Right atrium auricular region (tissue), 2 donors: Measurements from ENCODE around the gene DOCK3. TPM values are rescaled to one million over a fixed set of nuclear protein-coding genes. Genes with fewer than 3 reads are reported as not detected.
"Not testable (repeated sequence)": the region's sequence is repeated elsewhere in the genome, so short reads cannot be mapped to it uniquely, and the experiment has no call there.

Experiments used
- DNase-seq: peaks from one replicate; pipeline ENCODE4 v3.0.0-alpha.2; 2019; ENCODE audit warnings: low spot score
- H3K27ac ChIP-seq, 2 donors: fragments of 200-600 bp; sonication (generic); 1 replicate in 1 of 2; 2 replicates in 1 of 2; pipeline ENCODE4 v1.5.1; 2016 to 2019
- H3K27me3 ChIP-seq, 2 donors: fragments of 200-600 bp; sonication (generic); one replicate each; pipeline versions ENCODE4 v1.5.1 to v1.6.0; 2017 to 2019
- H3K36me3 ChIP-seq: fragments of 200-600 bp; sonication (generic); one replicate; pipeline ENCODE4 v1.5.1; 2016
- H3K4me1 ChIP-seq, 2 donors: fragments of 200-600 bp; sonication (generic); one replicate each; pipeline versions ENCODE4 v1.5.1 to v1.6.0; 2017 to 2019
- H3K4me3 ChIP-seq, 2 donors: fragments of 200-600 bp; sonication (generic); 1 replicate in 1 of 2; 2 replicates in 1 of 2; pipeline ENCODE4 v1.5.1; 2017 to 2019; ENCODE audit warnings: mild to moderate bottlenecking in 1 of 2, moderate library complexity in 1 of 2
- H3K9me3 ChIP-seq, 2 donors: fragments of 200-600 bp; sonication (generic); one replicate each; pipeline ENCODE4 v1.5.1; 2019
- total RNA-seq, 2 donors: library from RNA; depleted of rRNA; stranded (reverse); fragments of >200 nt; gene quantifications; one replicate each; pipeline ENCODE4 v1.1.0, GENCODE V29; 2016
- TF ChIP-seq, protein P1 (sequence below), 2 donors: fragments of 200-600 bp; sonication (generic); IDR thresholded peaks; one replicate each; pipeline ENCODE4 v1.5.1; 2019; ENCODE audit warnings: antibody characterized with exemption in 2 of 2

DOCK3 gene
- total RNA-seq, 2 donors from 2014 or later: 2.7 to 4.6 TPM

DNA sequence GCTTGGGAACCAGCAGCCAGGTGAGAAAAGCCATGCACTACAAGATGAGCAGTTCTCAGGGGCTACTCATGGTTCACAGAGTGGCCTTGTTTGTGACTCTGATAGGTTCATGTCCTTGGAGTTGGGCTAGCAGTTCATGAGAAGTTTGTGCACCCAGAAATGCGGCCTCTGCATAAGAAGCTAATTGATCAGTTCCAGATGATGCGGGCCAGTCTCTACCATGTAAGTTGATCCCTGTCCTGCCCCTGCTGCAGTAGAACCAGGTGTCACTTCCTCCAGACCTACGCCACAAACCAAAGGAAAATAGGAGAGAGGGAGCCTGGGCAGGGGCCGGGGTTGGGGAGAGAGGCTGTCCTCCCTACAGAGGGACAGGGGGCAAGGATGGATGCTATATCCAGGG lies 683.1 kb downstream of the DOCK3 start:
- H3K36me3 ChIP-seq: no peaks in the 10 kb centered on the region

DNA sequence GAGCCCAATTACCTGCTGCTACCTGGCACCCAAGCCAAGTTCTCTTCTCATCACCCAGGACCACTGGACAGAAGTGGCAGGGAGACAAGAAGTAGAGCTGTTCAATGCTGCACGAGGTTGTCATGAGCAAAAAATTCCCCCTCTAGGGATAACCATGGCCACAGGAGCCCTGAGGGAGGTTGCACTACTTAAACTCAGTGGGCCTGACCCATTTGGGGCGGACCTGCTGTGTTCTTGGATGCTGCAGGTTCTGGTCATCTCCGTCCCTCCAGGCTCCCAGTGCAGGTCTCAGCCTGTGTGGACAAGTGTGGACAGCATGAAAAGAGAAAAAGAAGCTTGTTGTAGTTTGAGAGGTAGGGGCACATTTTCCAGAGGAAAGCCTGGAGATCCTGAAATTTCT lies 684.3 kb downstream of the DOCK3 start:
- DNase-seq: no peak

More for the DNA sequence above, 683.1 kb downstream of the DOCK3 start:
- DNase-seq: no peak
- no peak overlapping the region for H3K27ac ChIP-seq
- no peak overlapping the region for H3K4me3 ChIP-seq
- no peaks in the 10 kb centered on the region for H3K9me3 ChIP-seq
- TF ChIP-seq, protein P1, sequence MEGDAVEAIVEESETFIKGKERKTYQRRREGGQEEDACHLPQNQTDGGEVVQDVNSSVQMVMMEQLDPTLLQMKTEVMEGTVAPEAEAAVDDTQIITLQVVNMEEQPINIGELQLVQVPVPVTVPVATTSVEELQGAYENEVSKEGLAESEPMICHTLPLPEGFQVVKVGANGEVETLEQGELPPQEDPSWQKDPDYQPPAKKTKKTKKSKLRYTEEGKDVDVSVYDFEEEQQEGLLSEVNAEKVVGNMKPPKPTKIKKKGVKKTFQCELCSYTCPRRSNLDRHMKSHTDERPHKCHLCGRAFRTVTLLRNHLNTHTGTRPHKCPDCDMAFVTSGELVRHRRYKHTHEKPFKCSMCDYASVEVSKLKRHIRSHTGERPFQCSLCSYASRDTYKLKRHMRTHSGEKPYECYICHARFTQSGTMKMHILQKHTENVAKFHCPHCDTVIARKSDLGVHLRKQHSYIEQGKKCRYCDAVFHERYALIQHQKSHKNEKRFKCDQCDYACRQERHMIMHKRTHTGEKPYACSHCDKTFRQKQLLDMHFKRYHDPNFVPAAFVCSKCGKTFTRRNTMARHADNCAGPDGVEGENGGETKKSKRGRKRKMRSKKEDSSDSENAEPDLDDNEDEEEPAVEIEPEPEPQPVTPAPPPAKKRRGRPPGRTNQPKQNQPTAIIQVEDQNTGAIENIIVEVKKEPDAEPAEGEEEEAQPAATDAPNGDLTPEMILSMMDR (IDR thresholded peaks at IDR 0.05): no peak
- no peaks in the 10 kb centered on the region for H3K4me1 ChIP-seq
- H3K27me3 ChIP-seq: no peaks in the 10 kb centered on the region

DNA sequence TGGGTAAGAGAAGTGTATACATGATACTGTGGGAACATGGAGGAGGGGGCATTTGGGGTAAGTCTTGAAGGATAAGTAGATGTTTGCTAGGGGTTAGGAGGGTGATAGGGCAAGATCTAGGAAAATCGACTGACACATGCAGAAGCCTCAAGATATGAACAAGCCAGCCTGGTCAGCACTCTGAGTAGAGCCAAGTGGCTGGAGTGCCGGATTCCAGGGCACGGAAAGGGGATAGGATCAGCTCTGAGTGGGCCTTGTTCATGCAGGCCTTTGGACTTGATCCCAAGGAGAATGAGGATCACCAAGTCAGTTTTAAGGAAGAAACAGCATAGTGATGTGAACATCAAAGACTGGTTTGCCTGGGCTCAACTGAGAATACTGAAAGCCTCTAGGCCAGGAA lies 686.1 kb downstream of the DOCK3 start:
- Histone ChIP-seq H3K4me1 (no peaks in the 10 kb centered on the region), H3K27ac (no peak overlapping the region), H3K9me3 (no peaks in the 10 kb centered on the region), H3K27me3 (no peaks in the 10 kb centered on the region), H3K36me3 (no peaks in the 10 kb centered on the region), H3K4me3 (no peak overlapping the region)
- TF ChIP-seq, protein P1 (IDR thresholded peaks at IDR 0.05): no peak
- no peak for DNase-seq

More for the DNA sequence above, 684.3 kb downstream of the DOCK3 start:
- no peaks in the 10 kb centered on the region for H3K9me3 ChIP-seq
- H3K4me3 ChIP-seq: no peak overlapping the region
- no peaks in the 10 kb centered on the region for H3K4me1 ChIP-seq
- H3K27ac ChIP-seq: no peak overlapping the region
- TF ChIP-seq, protein P1 (IDR thresholded peaks at IDR 0.05): no peak
- H3K27me3 ChIP-seq: no peaks in the 10 kb centered on the region
- no peaks in the 10 kb centered on the region for H3K36me3 ChIP-seq

DNA sequence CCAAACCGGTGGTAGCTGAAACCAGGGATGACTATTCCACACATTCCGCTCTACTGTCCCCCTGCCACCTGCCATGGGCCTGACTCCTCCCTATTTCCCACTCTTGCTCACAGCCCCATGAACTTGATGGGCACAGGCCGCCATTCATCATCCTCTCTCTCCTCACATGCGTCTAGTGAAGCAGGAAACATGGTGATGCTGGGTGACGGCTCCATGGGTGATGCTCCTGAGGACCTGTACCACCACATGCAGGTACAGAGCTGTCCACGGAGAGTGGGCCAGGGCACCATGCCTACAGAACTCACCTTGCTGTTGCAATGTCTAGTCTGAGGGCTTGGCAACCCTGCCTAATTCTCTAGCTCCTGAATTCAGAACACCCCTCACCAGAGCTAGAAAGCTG lies 687.0 kb downstream of the DOCK3 start:
- Histone ChIP-seq H3K27me3 (no peaks in the 10 kb centered on the region), H3K4me1 (no peaks in the 10 kb centered on the region), H3K4me3 (no peak overlapping the region), H3K9me3 (no peaks in the 10 kb centered on the region), H3K27ac (no peak overlapping the region), H3K36me3 (no peaks in the 10 kb centered on the region)
- no peak for DNase-seq
- TF ChIP-seq, protein P1 (IDR thresholded peaks at IDR 0.05): no peak

DNA sequence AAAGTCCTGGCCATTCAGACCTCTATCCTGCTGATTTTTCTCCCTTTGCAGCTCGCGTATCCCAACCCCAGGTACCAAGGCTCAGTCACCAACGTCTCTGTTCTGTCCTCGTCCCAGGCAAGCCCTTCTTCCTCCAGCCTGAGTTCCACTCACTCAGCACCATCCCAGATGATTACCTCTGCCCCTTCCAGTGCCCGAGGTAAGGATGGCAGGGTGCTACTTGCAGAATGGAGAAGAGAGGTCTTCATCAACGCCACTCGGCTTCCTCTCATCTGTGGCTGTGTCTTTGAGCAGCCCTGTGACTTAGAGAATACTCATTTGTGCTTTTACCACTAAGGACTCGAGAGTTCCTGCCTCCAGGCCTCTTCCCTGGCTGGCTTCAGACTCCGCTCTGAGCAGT lies 687.7 kb downstream of the DOCK3 start:
- Histone ChIP-seq H3K9me3 (no peaks in the 10 kb centered on the region), H3K4me3 (no peak overlapping the region), H3K27ac (no peak overlapping the region), H3K36me3 (no peaks in the 10 kb centered on the region), H3K27me3 (no peaks in the 10 kb centered on the region), H3K4me1 (no peaks in the 10 kb centered on the region)
- TF ChIP-seq, protein P1 (IDR thresholded peaks at IDR 0.05): no peak
- DNase-seq: no peak

DNA sequence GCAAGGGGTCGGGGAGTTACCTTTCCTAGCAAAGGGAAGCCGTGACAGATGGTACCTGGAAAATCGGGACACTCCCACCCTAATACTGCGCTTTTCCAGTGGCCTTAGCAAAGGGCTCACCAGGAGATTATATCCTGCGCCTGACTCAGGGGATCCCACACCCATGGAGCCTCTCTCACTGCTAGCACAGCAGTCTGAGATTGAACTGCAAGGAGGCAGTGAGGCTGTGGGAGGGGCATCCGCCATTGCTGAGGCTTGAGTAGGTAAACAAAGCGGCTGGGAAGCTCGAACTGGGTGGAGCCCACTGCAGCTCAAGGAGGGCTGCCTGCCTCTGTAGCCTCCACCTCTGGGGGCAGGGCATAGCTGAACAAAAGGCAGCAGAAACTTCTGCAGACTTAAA lies 693.5 kb downstream of the DOCK3 start:
- H3K36me3 ChIP-seq, H3K9me3 ChIP-seq, H3K27me3 ChIP-seq, H3K27ac ChIP-seq, DNase-seq, H3K4me3 ChIP-seq, H3K4me1 ChIP-seq: not testable (repeated sequence)
